ENCODE data around the gene OCRL.

OCRL gene

DNA sequence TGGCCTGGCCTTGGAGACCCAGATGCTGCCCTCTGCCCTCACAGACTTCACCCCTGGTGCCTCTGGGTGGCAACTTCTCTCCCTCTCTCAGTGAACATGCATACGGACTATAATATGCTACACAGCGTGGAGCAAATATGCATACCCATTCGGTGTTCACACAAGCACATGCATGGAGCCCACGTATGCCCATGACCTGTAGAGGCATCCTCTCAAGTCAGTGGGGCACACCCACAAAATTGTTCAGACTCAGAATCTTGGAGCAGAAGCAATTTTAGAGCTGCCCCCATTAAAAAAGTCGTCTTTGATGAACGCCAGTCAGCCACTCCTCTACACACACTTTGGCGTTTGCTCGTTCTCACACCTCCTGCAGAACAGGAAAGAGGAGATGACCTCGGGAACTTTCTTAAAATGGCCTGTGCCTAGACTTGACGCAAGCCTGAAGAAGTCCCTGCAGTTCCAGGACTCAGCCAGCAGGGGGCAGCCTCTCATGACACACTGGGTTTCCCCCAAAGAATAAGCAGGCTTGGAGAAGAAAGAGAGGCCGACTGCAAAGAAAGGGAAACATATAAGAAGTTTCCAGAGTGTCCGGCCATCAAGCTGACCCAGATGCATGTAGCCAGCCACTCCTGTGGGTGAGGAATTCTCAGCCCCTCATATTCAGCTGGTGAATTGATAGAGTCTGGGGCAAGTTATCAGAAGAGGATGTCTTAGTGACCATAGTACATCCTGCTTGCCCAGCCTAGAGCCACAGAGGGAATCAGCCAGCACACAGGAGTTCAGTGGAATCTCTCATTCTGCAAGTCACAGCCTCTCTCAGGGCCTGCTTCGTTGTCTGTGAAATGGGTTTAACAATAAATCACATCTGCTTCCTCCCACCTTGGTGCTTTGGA lies 97.4 kb downstream of the OCRL start:
- Histone ChIP-seq H3K9me3 (ENCODE audit: control insufficient read depth in 5 of 5, low read length in 5 of 5) (peaks cover 0 to 11% (median 5%) of the 10 kb centered on the region in 5 donors), H3K27me3 (ENCODE audit: control insufficient read depth in 5 of 5, insufficient read depth in 4 of 5, low read length in 5 of 5) (peaks cover 0 to 16% (median 12%) of the 10 kb centered on the region in 5 donors), H3K4me3 (ENCODE audit: low read depth in 1 of 5, low read length in 5 of 5) (no peak overlapping the region), H3K27ac (ENCODE audit: low read depth, low read length) (no peak overlapping the region), H3K9ac (ENCODE audit: low read length in 5 of 5) (no peak overlapping the region), H3K4me1 (ENCODE audit: control insufficient read depth in 5 of 5, insufficient read depth in 5 of 5, low read length in 5 of 5) (peaks cover 0 to 10% (median 3%) of the 10 kb centered on the region in 5 donors), H3K36me3 (ENCODE audit: control insufficient read depth in 5 of 5, insufficient read depth in 5 of 5, low read length in 5 of 5) (no peaks in the 10 kb centered on the region)

DNA sequence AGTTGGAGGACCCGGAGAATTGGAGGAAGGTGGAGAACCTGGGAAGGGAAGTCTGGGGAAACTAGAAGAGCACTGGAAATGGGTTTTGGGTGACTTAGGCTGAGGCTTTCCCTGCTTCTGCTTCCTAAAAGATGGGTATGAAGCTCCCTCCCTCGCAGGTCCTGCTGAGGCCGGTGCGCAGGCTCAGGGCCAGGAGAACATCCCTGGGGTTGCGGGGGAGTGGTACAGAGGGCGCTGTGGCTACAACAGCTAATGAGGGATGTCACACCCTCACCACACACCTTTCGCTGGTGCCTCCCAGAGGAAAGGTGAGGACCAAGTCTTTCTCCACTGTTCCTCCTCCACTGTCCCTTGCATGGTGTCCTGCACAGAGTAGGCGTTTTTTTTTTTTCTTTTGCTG lies 98.9 kb downstream of the OCRL start:
- H3K27me3 ChIP-seq (ENCODE audit: control insufficient read depth in 5 of 5, insufficient read depth in 4 of 5, low read length in 5 of 5): peaks cover 0 to 16% (median 12%) of the 10 kb centered on the region in 5 donors
- peaks cover 0 to 11% (median 5%) of the 10 kb centered on the region in 5 donors for H3K9me3 ChIP-seq (ENCODE audit: control insufficient read depth in 5 of 5, low read length in 5 of 5)

DNA sequence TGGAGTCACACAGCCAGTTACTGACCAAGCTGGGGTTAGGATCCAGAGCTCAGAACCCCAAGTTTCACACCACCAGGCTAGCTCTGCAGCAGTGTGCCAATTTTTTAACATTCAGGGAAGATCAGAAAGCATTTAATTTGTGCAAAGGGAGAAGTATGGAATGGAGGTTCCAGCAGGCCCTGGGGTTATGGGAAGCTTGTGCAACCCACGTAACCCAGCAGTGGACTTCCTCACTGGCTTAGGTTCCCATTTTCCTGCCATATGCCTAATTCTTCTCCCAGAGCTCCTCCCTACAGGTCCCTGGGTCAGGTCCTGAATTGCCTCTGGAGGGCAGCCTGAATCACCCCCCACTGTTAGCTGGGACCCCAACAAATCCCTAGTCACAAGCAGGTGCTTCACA lies 100.7 kb downstream of the OCRL start:
- H3K36me3 ChIP-seq (ENCODE audit: control insufficient read depth in 5 of 5, insufficient read depth in 5 of 5, low read length in 5 of 5): no peaks in the 10 kb centered on the region

More for the DNA sequence above, 98.9 kb downstream of the OCRL start:
- no peak overlapping the region for H3K4me3 ChIP-seq (ENCODE audit: low read depth in 1 of 5, low read length in 5 of 5)
- no peaks in the 10 kb centered on the region for H3K36me3 ChIP-seq (ENCODE audit: control insufficient read depth in 5 of 5, insufficient read depth in 5 of 5, low read length in 5 of 5)
- peaks cover 0 to 15% (median 7%) of the 10 kb centered on the region in 5 donors for H3K4me1 ChIP-seq (ENCODE audit: control insufficient read depth in 5 of 5, insufficient read depth in 5 of 5, low read length in 5 of 5)
- no peak overlapping the region for H3K27ac ChIP-seq (ENCODE audit: low read depth, low read length)
- no peak overlapping the region for H3K9ac ChIP-seq (ENCODE audit: low read length in 5 of 5)

DNA sequence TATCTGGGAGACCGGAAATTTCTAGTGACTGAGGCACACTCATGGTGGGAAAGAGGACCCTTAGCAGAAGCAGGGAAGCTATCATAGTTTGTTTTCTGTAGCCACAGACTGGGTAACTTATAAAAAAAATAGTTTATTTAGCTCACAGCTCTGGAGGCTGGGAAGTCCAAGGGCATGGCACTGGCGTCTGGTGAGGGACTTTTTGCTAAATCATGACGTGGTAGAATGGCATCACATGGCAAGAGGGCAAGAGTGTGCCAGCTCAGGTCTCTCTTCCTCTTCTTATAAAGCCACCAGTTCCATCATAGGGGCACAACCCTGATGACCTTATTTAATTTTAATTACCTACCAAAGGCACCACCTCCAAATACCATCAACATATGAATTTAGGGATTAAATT lies 101.4 kb downstream of the OCRL start:
- Histone ChIP-seq H3K36me3 (ENCODE audit: control insufficient read depth in 5 of 5, insufficient read depth in 5 of 5, low read length in 5 of 5) (no peaks in the 10 kb centered on the region), H3K9ac (ENCODE audit: low read length in 5 of 5) (no peak overlapping the region), H3K27ac (ENCODE audit: low read depth, low read length) (no peak overlapping the region), H3K4me1 (ENCODE audit: control insufficient read depth in 5 of 5, insufficient read depth in 5 of 5, low read length in 5 of 5) (peaks cover 0 to 15% (median 7%) of the 10 kb centered on the region in 5 donors), H3K9me3 (ENCODE audit: control insufficient read depth in 5 of 5, low read length in 5 of 5) (peaks cover 0 to 11% (median 5%) of the 10 kb centered on the region in 5 donors), H3K4me3 (ENCODE audit: low read depth in 1 of 5, low read length in 5 of 5) (no peak overlapping the region), H3K27me3 (ENCODE audit: control insufficient read depth in 5 of 5, insufficient read depth in 4 of 5, low read length in 5 of 5) (peaks cover 2 to 18% (median 9%) of the 10 kb centered on the region in 5 donors)

More for the DNA sequence above, 100.7 kb downstream of the OCRL start:
- H3K4me3 ChIP-seq (ENCODE audit: low read depth in 1 of 5, low read length in 5 of 5): no peak overlapping the region
- H3K27me3 ChIP-seq (ENCODE audit: control insufficient read depth in 5 of 5, insufficient read depth in 4 of 5, low read length in 5 of 5): peaks cover 0 to 14% (median 6%) of the 10 kb centered on the region in 5 donors
- H3K27ac ChIP-seq (ENCODE audit: low read depth, low read length): no peak overlapping the region
- no peak overlapping the region for H3K9ac ChIP-seq (ENCODE audit: low read length in 5 of 5)
- peaks cover 0 to 15% (median 7%) of the 10 kb centered on the region in 5 donors for H3K4me1 ChIP-seq (ENCODE audit: control insufficient read depth in 5 of 5, insufficient read depth in 5 of 5, low read length in 5 of 5)
- H3K9me3 ChIP-seq (ENCODE audit: control insufficient read depth in 5 of 5, low read length in 5 of 5): peaks cover 0 to 11% (median 5%) of the 10 kb centered on the region in 5 donors

DNA sequence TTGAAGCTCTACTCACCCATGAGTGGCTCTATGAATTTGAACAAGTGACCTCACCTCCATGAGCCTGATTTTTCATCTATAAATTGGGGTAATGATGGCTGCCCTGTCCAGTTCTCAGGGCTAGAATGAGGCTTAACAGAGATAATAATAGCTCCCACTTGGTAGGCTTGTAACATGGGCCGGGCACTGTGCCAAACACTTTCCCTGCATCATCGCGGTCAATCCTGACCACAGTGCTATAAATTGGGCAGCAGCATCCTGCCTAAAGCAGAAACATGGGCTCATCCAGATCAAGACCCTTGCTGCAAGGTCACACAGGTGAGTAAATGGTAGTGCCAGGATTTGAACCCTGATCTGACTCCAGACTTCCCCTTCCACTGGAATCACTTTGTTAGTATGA lies 101.9 kb downstream of the OCRL start:
- H3K4me3 ChIP-seq (ENCODE audit: low read depth in 1 of 5, low read length in 5 of 5): no peak overlapping the region
- peaks cover 2 to 17% (median 11%) of the 10 kb centered on the region in 5 donors for H3K27me3 ChIP-seq (ENCODE audit: control insufficient read depth in 5 of 5, insufficient read depth in 4 of 5, low read length in 5 of 5)
- H3K27ac ChIP-seq (ENCODE audit: low read depth, low read length): no peak overlapping the region
- H3K9me3 ChIP-seq (ENCODE audit: control insufficient read depth in 5 of 5, low read length in 5 of 5): peaks cover 0 to 11% (median 5%) of the 10 kb centered on the region in 5 donors
- H3K36me3 ChIP-seq (ENCODE audit: control insufficient read depth in 5 of 5, insufficient read depth in 5 of 5, low read length in 5 of 5): no peaks in the 10 kb centered on the region
- peaks cover 0 to 15% (median 7%) of the 10 kb centered on the region in 5 donors for H3K4me1 ChIP-seq (ENCODE audit: control insufficient read depth in 5 of 5, insufficient read depth in 5 of 5, low read length in 5 of 5)
- no peak overlapping the region for H3K9ac ChIP-seq (ENCODE audit: low read length in 5 of 5)

All from subcutaneous abdominal adipose tissue (tissue), 5 donors.